ENCODE data around the gene SARDH.
"Not testable (repeated sequence)": the region's sequence is repeated elsewhere in the genome, so short reads cannot be mapped to it uniquely, and the experiment has no call there.

The SARDH gene

GRCh38 chr9:133759146-133759900 is 21.2 kb upstream of the SARDH start:
- no peak for DNase-seq

GRCh38 chr9:133758228-133758627 is 20.1 kb upstream of the SARDH start:
- DNase-seq = no peak

- DNase-seq = no peak
Measured at GRCh38 chr9:133754688-133755227, 16.6 kb upstream of the SARDH start.

GRCh38 chr9:133754187-133754586 is 16.0 kb upstream of the SARDH start:
- no peak for DNase-seq

GRCh38 chr9:133752739-133753446 is 14.7 kb upstream of the SARDH start:
- DNase-seq = no peak

- DNase-seq = no peak
Measured at GRCh38 chr9:133750982-133751649, 13.0 kb upstream of the SARDH start.

- no peak for DNase-seq
Measured at GRCh38 chr9:133747309-133747708, 9.2 kb upstream of the SARDH start.

- DNase-seq = not testable (repeated sequence)
Measured at GRCh38 chr9:133744528-133744927, 6.4 kb upstream of the SARDH start.

GRCh38 chr9:133742849-133743444 is 4.8 kb upstream of the SARDH start:
- peak; percentile 69 for DNase-seq

- DNase-seq = no peak
Measured at GRCh38 chr9:133742251-133742650, 4.1 kb upstream of the SARDH start.

GRCh38 chr9:133741716-133742115 is 3.6 kb upstream of the SARDH start:
- DNase-seq = no peak

GRCh38 chr9:133740911-133741310 is 2.8 kb upstream of the SARDH start:
- no peak for DNase-seq

- DNase-seq = no peak
Measured at GRCh38 chr9:133739408-133740280, 1.5 kb upstream of the SARDH start.

- no peak for DNase-seq
Measured at GRCh38 chr9:133738640-133739225, 581 bp upstream of the SARDH start.

GRCh38 chr9:133737071-133737773 is 930 bp downstream of the SARDH start:
- no peak for DNase-seq

GRCh38 chr9:133735931-133736330 is 2.2 kb downstream of the SARDH start:
- DNase-seq = no peak

- no peak for DNase-seq
Measured at GRCh38 chr9:133735415-133735775, 2.8 kb downstream of the SARDH start.

GRCh38 chr9:133734590-133735414 is 3.4 kb downstream of the SARDH start:
- no peak for DNase-seq

- DNase-seq = no peak
Measured at GRCh38 chr9:133733796-133734533, 4.2 kb downstream of the SARDH start.

GRCh38 chr9:133733421-133733795 is 4.7 kb downstream of the SARDH start:
- no peak for DNase-seq
